K562 (cell line): Measurements from ENCODE around the gene ETV4. TPM values are rescaled to one million over a fixed set of nuclear protein-coding genes. Genes with fewer than 3 reads are reported as not detected.
A peak's percentile ranks its signal among the peaks of the same experiment; 100 is the strongest.

ENCODE experiments used
- ATAC-seq: fragments of 200-7000 bp; cut with Tn5 transposase; 3 replicates; pipeline ENCODE4 v1.9.1; 2020; ENCODE audit warnings: moderate library complexity
- BruUV-seq: library from RNA; stranded (reverse); fragments of 400-500 nt; replicated peaks from 2 replicates; lab custom pipeline; 2021; lab: Mats Ljungman, UMichigan
- CTCF ChIA-PET: fragments of 300-600 bp; formaldehyde crosslinking; extraction: SDS; loops from one replicate; lab custom pipeline; 2021; ENCODE audit warnings: low intra/inter-chr PET ratio; lab: Yijun Ruan, JAX
- POLR2A ChIA-PET: fragments of 300-600, 350-650 bp; sonication (Branson Sonifier 250); formaldehyde crosslinking; extraction: SDS; loops from one replicate; lab custom pipeline; 2021; ENCODE audit warnings: antibody characterized with exemption, inconsistent platforms; lab: Yijun Ruan, JAX
- DNase-seq, 4 experiments: peaks; one replicate each; pipeline versions ENCODE4 v3.0.0 to v3.0.0-alpha.2; 2011 to 2018; ENCODE audit warnings: low spot score in 3 of 4, mixed read lengths in 3 of 4; ENCODE audit errors: extremely low read depth in 1 of 4
- FAIRE-seq: peaks from 2 replicates; lab custom pipeline; 2011; peaks lifted over from hg19 to GRCh38; lab: Jason Lieb, UNC
- H2AFZ ChIP-seq: 2 replicates; pipeline ENCODE4 v1.6.0; 2011; ENCODE audit warnings: low read depth, low read length, control low read depth, inconsistent platforms
- H3K27ac ChIP-seq: fragments of 200-600 bp; 3 replicates; pipeline ENCODE4 v1.8.0; 2011; ENCODE audit warnings: low read depth, mild to moderate bottlenecking, control low read depth, inconsistent platforms, low read length, moderate library complexity, mixed read lengths; ENCODE audit errors: extremely low read depth
- H3K27me3 ChIP-seq, 2 experiments: fragments of 300-600 bp in 1 of 2; 2 replicates in 1 of 2; 3 replicates in 1 of 2; pipeline versions ENCODE4 v1.6.0 to v1.8.0; 2011; ENCODE audit warnings: inconsistent platforms in 2 of 2, low read length in 2 of 2, mild to moderate bottlenecking in 1 of 2, mixed read lengths in 1 of 2, moderate library complexity in 1 of 2; ENCODE audit not compliant: control insufficient read depth in 2 of 2, insufficient read depth in 2 of 2
- H3K36me3 ChIP-seq: fragments of 300-600 bp; 3 replicates; pipeline ENCODE4 v1.8.0; 2011; ENCODE audit warnings: mild to moderate bottlenecking, low read length, inconsistent platforms; ENCODE audit not compliant: control insufficient read depth, insufficient read depth
- H3K4me1 ChIP-seq, 2 experiments: fragments of 200-600 bp in 1 of 2; replicated peaks in 1 of 2; 2 replicates in 1 of 2; 3 replicates in 1 of 2; pipeline versions ENCODE4 v1.5.1 to v1.8.0; 2011; ENCODE audit warnings: inconsistent platforms in 2 of 2, low read length in 2 of 2, mild to moderate bottlenecking in 1 of 2, mixed read lengths in 1 of 2, moderate library complexity in 1 of 2; ENCODE audit not compliant: control insufficient read depth in 2 of 2, insufficient read depth in 2 of 2
- H3K4me2 ChIP-seq: 2 replicates; pipeline ENCODE4 v1.6.1; 2011; ENCODE audit warnings: low read length, control low read depth, inconsistent platforms, mixed read lengths; ENCODE audit not compliant: insufficient read depth
- H3K4me3 ChIP-seq: fragments of 200-600 bp; sonication (generic), shearing (Covaris generic); 2 replicates; pipeline ENCODE4 v1.5.1; 2016; ENCODE audit warnings: control low read depth, inconsistent platforms
- H3K79me2 ChIP-seq: fragments of 200-600 bp; 3 replicates; pipeline ENCODE4 v1.8.0; 2011; ENCODE audit warnings: low read length, inconsistent platforms; ENCODE audit not compliant: control insufficient read depth, insufficient read depth
- H3K9ac ChIP-seq, 2 experiments: 2 replicates each; pipeline versions ENCODE4 v1.6.0 to v1.6.1; 2011; ENCODE audit warnings: low read depth in 2 of 2, low read length in 2 of 2, control low read depth in 1 of 2, inconsistent platforms in 1 of 2, mild to moderate bottlenecking in 1 of 2, mixed read lengths in 1 of 2; ENCODE audit not compliant: insufficient read depth in 1 of 2
- H3K9me1 ChIP-seq: one replicate; pipeline ENCODE4 v1.6.0; 2011; ENCODE audit warnings: inconsistent platforms, mild to moderate bottlenecking, low read length, moderate library complexity; ENCODE audit not compliant: control insufficient read depth, insufficient read depth
- H3K9me3 ChIP-seq: replicated peaks from 2 replicates; pipeline ENCODE4 v1.5.1; 2011; ENCODE audit warnings: low read depth, low read length, inconsistent platforms; ENCODE audit not compliant: control insufficient read depth, insufficient read depth
- H4K20me1 ChIP-seq: replicated peaks from 2 replicates; pipeline ENCODE4 v1.6.1; 2011; ENCODE audit warnings: low read length, inconsistent platforms, mixed read lengths; ENCODE audit not compliant: control insufficient read depth, insufficient read depth
- HMGN3 ChIP-seq: IDR thresholded peaks from 2 replicates; pipeline ENCODE4 v1.6.1; 2011; ENCODE audit warnings: borderline replicate concordance, low read depth, mild to moderate bottlenecking, mixed read lengths, low read length; ENCODE audit not compliant: insufficient read length; ENCODE audit errors: extremely low read depth
- NFIC ChIP-seq: fragments of 450-650 bp; IDR thresholded peaks from 2 replicates; pipeline ENCODE4 v1.6.1; 2017; ENCODE audit warnings: mild to moderate bottlenecking, inconsistent platforms
- NR3C1 ChIP-seq: sonication (generic); formaldehyde crosslinking; IDR thresholded peaks from 2 replicates; pipeline ENCODE4 v1.8.1; 2022; ENCODE audit warnings: missing genetic modification reagents
- RAD21 ChIP-seq, 2 experiments: fragments of 250-450 bp in 1 of 2; fragments of 450-650 bp in 1 of 2; sonication (Bioruptor Pico) in 1 of 2; formaldehyde crosslinking in 1 of 2; IDR thresholded peaks in 1 of 2; conservative IDR thresholded peaks in 1 of 2; 2 replicates each; pipeline versions ENCODE4 v1.4.0 to v1.8.0; 2020 to 2022; ENCODE audit warnings: mild to moderate bottlenecking in 2 of 2, moderate library complexity in 1 of 2
- SRSF3 ChIP-seq: fragments of 200-400 bp; formaldehyde crosslinking; IDR thresholded peaks from 2 replicates; pipeline ENCODE4 v1.6.1; 2016; ENCODE audit warnings: mild to moderate bottlenecking, low read length, moderate library complexity; ENCODE audit not compliant: insufficient read depth
- U2AF2 ChIP-seq: fragments of 200-400 bp; formaldehyde crosslinking; optimal IDR thresholded peaks from 2 replicates; pipeline ENCODE3; 2017; ENCODE audit warnings: low read depth, mild to moderate bottlenecking, low read length
- ZKSCAN3 ChIP-seq: fragments of 250-450 bp; sonication (Bioruptor Pico); IDR thresholded peaks from 2 replicates; pipeline ENCODE4 v1.4.0; 2020
- ZNF717 ChIP-seq: fragments of 250-450 bp; sonication (Bioruptor Pico); IDR thresholded peaks from 2 replicates; pipeline ENCODE4 v1.5.0; 2021
- WGBS: fragments of 100-300 bp; shearing (Covaris generic); methylation state at CpG from one replicate; pipeline ENCODE4 v1.1.6; 2016; ENCODE audit warnings: low coverage, mixed read lengths; ENCODE audit not compliant: insufficient coverage; ENCODE audit errors: missing lambda C conversion rate; 5-methylcytosine and 5-hydroxymethylcytosine counted together
- in situ Hi-C: fragments of 300-500 bp; cut with MboI; formaldehyde crosslinking; loops from 4 replicates; pipeline ENCODE4 v1.15.0; 2018; ENCODE audit warnings: inconsistent platforms, mixed read lengths
- intact Hi-C: fragments of 100-400 bp; cut with micrococcal nuclease; formaldehyde crosslinking; loops from 2 replicates; pipeline ENCODE4 v1.14.2; 2022
- polyA plus RNA-seq, 8 experiments: library from polyadenylated mRNA; depleted of rRNA in 4 of 8; stranded (reverse) in 5 of 8; unstranded in 3 of 8; fragments of >200 nt; fragmentation: Nextera tagmentation in 2 of 8; fragmentation: Illumina TruSeq in 1 of 8; extraction: Ambion mirVana in 2 of 8; extraction: Trizol in 1 of 8; gene quantifications; 2 replicates each; pipeline versions ENCODE4 v1.2.1 to v1.2.3, GENCODE V29; 2011 to 2014; ENCODE audit warnings: inconsistent platforms in 1 of 8, missing spikeins in 1 of 8
- total RNA-seq, 7 experiments: library from RNA; depleted of rRNA in 6 of 7; stranded (reverse); fragments of >200 nt in 6 of 7; fragmentation: Illumina TruSeq in 2 of 7; extraction: Trizol in 2 of 7; gene quantifications; 2 replicates each; pipeline versions ENCODE4 v1.2.1 to v1.2.3, GENCODE V29; 2011 to 2021; ENCODE audit warnings: low replicate concordance in 1 of 7
- TF ChIP-seq, protein P1 (sequence below): fragments of 250-450 bp; sonication (Bioruptor Pico); IDR thresholded peaks from 2 replicates; pipeline ENCODE4 v1.9.0; 2021; ENCODE audit warnings: mild to moderate bottlenecking
- TF ChIP-seq, protein P2 (sequence below): fragments of 250-450 bp; sonication (Bioruptor Pico); IDR thresholded peaks from 2 replicates; pipeline ENCODE4 v1.8.0; 2021; ENCODE audit warnings: moderate library complexity, mild to moderate bottlenecking, inconsistent platforms
- TF ChIP-seq, protein P3 (sequence below): sonication (generic); formaldehyde crosslinking; IDR thresholded peaks from 2 replicates; pipeline ENCODE4 v1.8.0; 2022; ENCODE audit warnings: missing genetic modification reagents, mild to moderate bottlenecking, borderline replicate concordance

The ETV4 gene
- total and polyA plus RNA-seq, 9 of the 15 experiments (the other 6 are each of a cell fraction or from before 2014, with no cell fraction given): 5.5 to 66.3 (median 28.2) TPM

DNA sequence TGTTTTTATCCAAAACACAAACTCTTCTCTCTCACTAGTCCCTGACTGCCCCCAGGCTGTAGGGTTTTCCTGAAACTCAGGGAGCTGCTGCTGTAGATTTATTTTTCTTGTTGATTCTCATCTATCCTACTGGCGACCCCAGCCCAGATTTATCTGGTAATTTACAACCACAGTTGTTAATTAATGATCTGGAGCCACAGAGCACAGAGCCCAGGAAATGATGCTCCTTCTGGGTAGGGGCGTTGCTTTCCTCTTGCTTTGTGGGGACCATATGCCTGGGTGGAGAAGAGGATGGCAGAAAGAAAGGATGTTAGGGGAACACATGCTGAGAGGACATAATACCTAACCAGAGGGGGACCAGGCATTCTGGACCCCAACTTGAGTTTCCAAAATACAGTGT lies 7.4 kb upstream of the ETV4 start:
- ChIA-PET POLR2A (no interaction called here), CTCF (no interaction called here)
- no peak for DNase-seq
- no peaks in the 10 kb centered on the region for H3K9me3 ChIP-seq
- H3K4me1 ChIP-seq: peaks cover 22 to 32% of the 10 kb centered on the region in 2 experiments
- intact Hi-C loops (no loop called here), in situ Hi-C loops (no loop called here)
- 0% methylated on average over 1 of the region's 2 CpGs for WGBS
- no peaks in the 10 kb centered on the region for H3K9me1 ChIP-seq
- no peaks in the 10 kb centered on the region for H3K36me3 ChIP-seq
- no peak overlapping the region for H2AFZ ChIP-seq
- H4K20me1 ChIP-seq: no peaks in the 10 kb centered on the region
- TF ChIP-seq HMGN3: no peak
- TF ChIP-seq, protein P1, sequence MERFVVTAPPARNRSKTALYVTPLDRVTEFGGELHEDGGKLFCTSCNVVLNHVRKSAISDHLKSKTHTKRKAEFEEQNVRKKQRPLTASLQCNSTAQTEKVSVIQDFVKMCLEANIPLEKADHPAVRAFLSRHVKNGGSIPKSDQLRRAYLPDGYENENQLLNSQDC: no peak
- H3K27me3 ChIP-seq: no peaks in the 10 kb centered on the region
- H3K4me3 ChIP-seq: no peak overlapping the region
- H3K4me2 ChIP-seq: no peak overlapping the region
- BruUV-seq: no TSS peak
- no peak overlapping the region for H3K27ac ChIP-seq
- ATAC-seq: no peak
- no peak overlapping the region for H3K9ac ChIP-seq
- no peaks in the 10 kb centered on the region for H3K79me2 ChIP-seq
- FAIRE-seq: no peak

DNA sequence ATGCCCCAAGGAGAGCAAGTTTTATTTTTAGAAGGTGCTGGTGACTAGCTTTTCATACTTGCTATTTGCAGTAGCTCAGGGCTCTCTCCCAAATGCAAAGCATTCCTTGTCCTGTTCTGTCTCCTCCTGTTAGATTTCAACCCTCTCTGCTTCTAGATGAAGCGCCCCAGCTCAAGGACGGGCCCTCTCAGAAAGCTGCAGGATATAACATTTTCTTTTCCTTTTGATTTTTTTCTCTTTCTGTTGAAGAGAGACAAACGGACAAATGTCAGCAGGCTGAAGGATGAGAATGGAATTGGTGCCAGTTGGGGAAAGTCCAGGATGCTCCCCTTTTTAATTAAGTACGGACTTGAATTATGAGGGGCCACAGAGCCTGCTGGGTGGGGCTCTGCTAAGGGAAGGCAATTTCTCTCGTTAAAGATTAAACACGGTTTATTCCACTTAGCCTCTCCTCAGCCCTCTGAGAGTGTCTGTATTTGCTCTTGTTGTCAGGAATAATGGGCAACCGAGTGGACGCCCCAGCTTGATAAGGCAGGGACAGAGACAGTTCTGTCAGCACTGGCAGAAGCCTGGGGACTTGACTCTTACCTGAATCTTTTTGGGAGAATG lies 6.2 kb upstream of the ETV4 start:
- H4K20me1 ChIP-seq: no peaks in the 10 kb centered on the region
- H2AFZ ChIP-seq: 0 out of 2 replicates have a peak overlapping the region, but pooled peaks have one; percentile 23
- ChIA-PET CTCF (no interaction called here), POLR2A (interaction anchor here (1.1 kb wide), 1 partner anchor 121 kb away, joined by 5 read pairs; no protein-coding TSS in a partner anchor)
- ATAC-seq: no peak
- FAIRE-seq: no peak
- H3K27ac ChIP-seq: no peak overlapping the region
- no TSS peak for BruUV-seq
- no peak overlapping the region for H3K9ac ChIP-seq
- no peak overlapping the region for H3K4me2 ChIP-seq
- WGBS: 48% methylated on average over 8 of the region's 8 CpGs
- no peak for DNase-seq
- H3K36me3 ChIP-seq: no peaks in the 10 kb centered on the region
- H3K27me3 ChIP-seq: no peaks in the 10 kb centered on the region
- no peaks in the 10 kb centered on the region for H3K9me1 ChIP-seq
- no peaks in the 10 kb centered on the region for H3K9me3 ChIP-seq
- no peaks in the 10 kb centered on the region for H3K79me2 ChIP-seq
- in situ Hi-C loops: no loop called here
- intact Hi-C loops: no loop called here
- H3K4me1 ChIP-seq: peaks cover 26 to 32% of the 10 kb centered on the region in 2 experiments
- no peak overlapping the region for H3K4me3 ChIP-seq
- no peak for TF ChIP-seq NFIC
- TF ChIP-seq, protein P2, sequence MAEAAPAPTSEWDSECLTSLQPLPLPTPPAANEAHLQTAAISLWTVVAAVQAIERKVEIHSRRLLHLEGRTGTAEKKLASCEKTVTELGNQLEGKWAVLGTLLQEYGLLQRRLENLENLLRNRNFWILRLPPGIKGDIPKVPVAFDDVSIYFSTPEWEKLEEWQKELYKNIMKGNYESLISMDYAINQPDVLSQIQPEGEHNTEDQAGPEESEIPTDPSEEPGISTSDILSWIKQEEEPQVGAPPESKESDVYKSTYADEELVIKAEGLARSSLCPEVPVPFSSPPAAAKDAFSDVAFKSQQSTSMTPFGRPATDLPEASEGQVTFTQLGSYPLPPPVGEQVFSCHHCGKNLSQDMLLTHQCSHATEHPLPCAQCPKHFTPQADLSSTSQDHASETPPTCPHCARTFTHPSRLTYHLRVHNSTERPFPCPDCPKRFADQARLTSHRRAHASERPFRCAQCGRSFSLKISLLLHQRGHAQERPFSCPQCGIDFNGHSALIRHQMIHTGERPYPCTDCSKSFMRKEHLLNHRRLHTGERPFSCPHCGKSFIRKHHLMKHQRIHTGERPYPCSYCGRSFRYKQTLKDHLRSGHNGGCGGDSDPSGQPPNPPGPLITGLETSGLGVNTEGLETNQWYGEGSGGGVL (CRISPR knock-in tag): no peak
- TF ChIP-seq U2AF2: no peak
- TF ChIP-seq SRSF3: no peak
- no peak for TF ChIP-seq ZNF717 (CRISPR knock-in tag)
- TF ChIP-seq RAD21 (CRISPR knock-in tag; conservative IDR thresholded peaks at IDR 0.05 in 1 of 2, IDR thresholded peaks at IDR 0.05 in 1 of 2): no peak
- TF ChIP-seq NR3C1 (CRISPR knock-in tag): no peak
- TF ChIP-seq, protein P3, sequence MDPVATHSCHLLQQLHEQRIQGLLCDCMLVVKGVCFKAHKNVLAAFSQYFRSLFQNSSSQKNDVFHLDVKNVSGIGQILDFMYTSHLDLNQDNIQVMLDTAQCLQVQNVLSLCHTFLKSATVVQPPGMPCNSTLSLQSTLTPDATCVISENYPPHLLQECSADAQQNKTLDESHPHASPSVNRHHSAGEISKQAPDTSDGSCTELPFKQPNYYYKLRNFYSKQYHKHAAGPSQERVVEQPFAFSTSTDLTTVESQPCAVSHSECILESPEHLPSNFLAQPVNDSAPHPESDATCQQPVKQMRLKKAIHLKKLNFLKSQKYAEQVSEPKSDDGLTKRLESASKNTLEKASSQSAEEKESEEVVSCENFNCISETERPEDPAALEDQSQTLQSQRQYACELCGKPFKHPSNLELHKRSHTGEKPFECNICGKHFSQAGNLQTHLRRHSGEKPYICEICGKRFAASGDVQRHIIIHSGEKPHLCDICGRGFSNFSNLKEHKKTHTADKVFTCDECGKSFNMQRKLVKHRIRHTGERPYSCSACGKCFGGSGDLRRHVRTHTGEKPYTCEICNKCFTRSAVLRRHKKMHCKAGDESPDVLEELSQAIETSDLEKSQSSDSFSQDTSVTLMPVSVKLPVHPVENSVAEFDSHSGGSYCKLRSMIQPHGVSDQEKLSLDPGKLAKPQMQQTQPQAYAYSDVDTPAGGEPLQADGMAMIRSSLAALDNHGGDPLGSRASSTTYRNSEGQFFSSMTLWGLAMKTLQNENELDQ (CRISPR knock-in tag): no peak
- no peak for TF ChIP-seq ZKSCAN3 (CRISPR knock-in tag)
